A673 (cell line): Measurements from ENCODE around the gene RAE1. TPM values are rescaled to one million over a fixed set of nuclear protein-coding genes. Genes with fewer than 3 reads are reported as not detected.

Experiments used
- BruUV-seq: library from RNA; stranded (reverse); fragments of 400-500 nt; replicated peaks from 2 replicates; lab custom pipeline; 2021; lab: Mats Ljungman, UMichigan
- CTCF ChIA-PET: fragments of 300-600 bp; sonication (Branson Sonifier 250); formaldehyde crosslinking; loops from one replicate; lab custom pipeline; 2022; ENCODE audit warnings: antibody characterized with exemption; lab: Charles Lee
- POLR2A ChIA-PET: fragments of 300-600 bp; sonication (Branson Sonifier 250); formaldehyde crosslinking; loops from one replicate; lab custom pipeline; 2022; ENCODE audit warnings: antibody characterized with exemption; ENCODE audit not compliant: low non-redundant PET; lab: Charles Lee
- DNase-seq: peaks from one replicate; pipeline ENCODE4 v3.0.0-alpha.2; 2015; ENCODE audit warnings: low spot score
- H3K27ac ChIP-seq: fragments of 200-600 bp; sonication (generic); 2 replicates; pipeline ENCODE4 v1.5.1; 2016; ENCODE audit warnings: mixed run types, low read depth, mild to moderate bottlenecking, mixed read lengths, antibody characterized with exemption, low read length; ENCODE audit not compliant: poor library complexity, severe bottlenecking
- H3K27me3 ChIP-seq: fragments of 200-600 bp; sonication (generic); replicated peaks from 2 replicates; pipeline ENCODE4 v1.6.1; 2017; ENCODE audit warnings: mixed run types, low read depth, mild to moderate bottlenecking, mixed read lengths, antibody characterized with exemption, low read length; ENCODE audit not compliant: insufficient read depth, poor library complexity
- H3K36me3 ChIP-seq: fragments of 200-600 bp; sonication (generic); 2 replicates; pipeline ENCODE4 v1.6.1; 2016; ENCODE audit warnings: mixed run types, mild to moderate bottlenecking, mixed read lengths, antibody characterized with exemption, low read length; ENCODE audit not compliant: insufficient read depth, poor library complexity, severe bottlenecking
- H3K4me1 ChIP-seq: fragments of 200-600 bp; sonication (generic); 2 replicates; pipeline ENCODE4 v1.6.1; 2017; ENCODE audit warnings: mixed run types, mild to moderate bottlenecking, mixed read lengths, antibody characterized with exemption, low read length; ENCODE audit not compliant: insufficient read depth, poor library complexity, severe bottlenecking
- H3K4me3 ChIP-seq: fragments of 200-600 bp; sonication (generic); 2 replicates; pipeline ENCODE4 v1.5.1; 2016; ENCODE audit warnings: low read depth, mixed run types, mild to moderate bottlenecking, mixed read lengths, low read length; ENCODE audit not compliant: poor library complexity, severe bottlenecking
- H3K9me3 ChIP-seq: fragments of 200-600 bp; sonication (generic); 2 replicates; pipeline ENCODE4 v1.6.1; 2016; ENCODE audit warnings: mixed run types, low read depth, mild to moderate bottlenecking, mixed read lengths, antibody characterized with exemption, low read length; ENCODE audit not compliant: poor library complexity, severe bottlenecking
- CTCF ChIP-seq: fragments of 300-800, 200-600 bp; sonication (generic); conservative IDR thresholded peaks from 2 replicates; pipeline ENCODE4 v1.5.1; 2017; ENCODE audit warnings: low read depth, mild to moderate bottlenecking, antibody characterized with exemption, low read length, moderate library complexity, mixed read lengths
- EZH2 ChIP-seq: fragments of 200-600 bp; sonication (generic); IDR thresholded peaks from 2 replicates; pipeline ENCODE4 v1.6.1; 2017; ENCODE audit warnings: borderline replicate concordance, low read depth, mild to moderate bottlenecking, mixed read lengths, antibody characterized with exemption, low read length; ENCODE audit not compliant: poor library complexity, severe bottlenecking
- intact Hi-C: fragments of 100-400 bp; cut with micrococcal nuclease; formaldehyde crosslinking; loops from one replicate; pipeline ENCODE4 v1.10.0; 2022; ENCODE audit not compliant: unreplicated experiment
- total RNA-seq: library from RNA; stranded (reverse); gene quantifications from 2 replicates; pipeline ENCODE4 v1.2.3, GENCODE V29; 2021

The RAE1 gene
- total RNA-seq, 1 experiment from 2014 or later = 70.9 TPM

- H3K27me3 ChIP-seq = no peaks in the 10 kb centered on the region
- CTCF ChIA-PET = no interaction called here
- no peak overlapping the region for H3K4me3 ChIP-seq
- intact Hi-C loops = no loop called here
- no peaks in the 10 kb centered on the region for H3K9me3 ChIP-seq
- H3K27ac ChIP-seq = no peak overlapping the region
- DNase-seq = no peak
- peaks cover 18% of the 10 kb centered on the region for H3K36me3 ChIP-seq
- POLR2A ChIA-PET = no interaction called here
- BruUV-seq = no TSS peak
- no peak for TF ChIP-seq EZH2
- no peak for TF ChIP-seq CTCF
- H3K4me1 ChIP-seq = no peaks in the 10 kb centered on the region
These were observed 61.4 kb downstream of the RAE1 start for GRCh38 chr20:57412347-57413029.

- Histone ChIP-seq H3K27ac (no peak overlapping the region), H3K4me3 (no peak overlapping the region), H3K9me3 (no peaks in the 10 kb centered on the region), H3K4me1 (no peaks in the 10 kb centered on the region), H3K36me3 (peaks cover 4% of the 10 kb centered on the region), H3K27me3 (no peaks in the 10 kb centered on the region)
- intact Hi-C loops = no loop called here
- TF ChIP-seq CTCF (no peak), EZH2 (no peak)
- DNase-seq = no peak
- no TSS peak for BruUV-seq
- ChIA-PET POLR2A (no interaction called here), CTCF (no interaction called here)
These were observed 62.9 kb downstream of the RAE1 start for GRCh38 chr20:57413986-57414385.

GRCh38 chr20:57414867-57415592, 64.0 kb downstream of the RAE1 start:
- no peak for DNase-seq
- no peak overlapping the region for H3K27ac ChIP-seq
- TF ChIP-seq EZH2 (no peak), CTCF (no peak)
- ChIA-PET POLR2A (no interaction called here), CTCF (no interaction called here)
- H3K36me3 ChIP-seq = no peaks in the 10 kb centered on the region
- BruUV-seq = no TSS peak
- no peaks in the 10 kb centered on the region for H3K9me3 ChIP-seq
- H3K4me3 ChIP-seq = no peak overlapping the region
- H3K4me1 ChIP-seq = no peaks in the 10 kb centered on the region
- intact Hi-C loops = no loop called here
- H3K27me3 ChIP-seq = no peaks in the 10 kb centered on the region
